ENCODE data around the gene EYA3.

DNA sequence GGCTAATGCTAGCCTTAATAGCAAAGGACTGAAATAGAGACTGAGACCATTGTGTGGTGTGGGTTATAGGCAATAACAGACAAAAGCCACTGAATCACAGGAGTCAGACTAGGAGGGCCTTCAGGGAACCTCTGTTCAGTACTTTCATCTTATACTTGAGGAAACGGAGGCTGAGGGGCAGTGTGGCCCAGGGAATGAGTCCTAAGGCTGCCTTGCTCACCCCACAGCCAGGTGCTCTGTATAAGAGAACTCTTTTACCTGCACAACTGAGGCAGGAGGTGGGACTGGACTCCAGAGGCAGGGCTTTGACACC is 150.9 kb downstream of the EYA3 start:
- TF ChIP-seq POLR2A (IDR thresholded peaks at IDR 0.05): no peak
- TF ChIP-seq, protein P1, sequence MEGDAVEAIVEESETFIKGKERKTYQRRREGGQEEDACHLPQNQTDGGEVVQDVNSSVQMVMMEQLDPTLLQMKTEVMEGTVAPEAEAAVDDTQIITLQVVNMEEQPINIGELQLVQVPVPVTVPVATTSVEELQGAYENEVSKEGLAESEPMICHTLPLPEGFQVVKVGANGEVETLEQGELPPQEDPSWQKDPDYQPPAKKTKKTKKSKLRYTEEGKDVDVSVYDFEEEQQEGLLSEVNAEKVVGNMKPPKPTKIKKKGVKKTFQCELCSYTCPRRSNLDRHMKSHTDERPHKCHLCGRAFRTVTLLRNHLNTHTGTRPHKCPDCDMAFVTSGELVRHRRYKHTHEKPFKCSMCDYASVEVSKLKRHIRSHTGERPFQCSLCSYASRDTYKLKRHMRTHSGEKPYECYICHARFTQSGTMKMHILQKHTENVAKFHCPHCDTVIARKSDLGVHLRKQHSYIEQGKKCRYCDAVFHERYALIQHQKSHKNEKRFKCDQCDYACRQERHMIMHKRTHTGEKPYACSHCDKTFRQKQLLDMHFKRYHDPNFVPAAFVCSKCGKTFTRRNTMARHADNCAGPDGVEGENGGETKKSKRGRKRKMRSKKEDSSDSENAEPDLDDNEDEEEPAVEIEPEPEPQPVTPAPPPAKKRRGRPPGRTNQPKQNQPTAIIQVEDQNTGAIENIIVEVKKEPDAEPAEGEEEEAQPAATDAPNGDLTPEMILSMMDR (IDR thresholded peaks at IDR 0.05): no peak

Measured in esophagus squamous epithelium (tissue), 4 donors.